Measurements from ENCODE around the gene SCAF1.
A peak's percentile ranks its signal among the peaks of the same experiment; 100 is the strongest.

Gene SCAF1

DNA sequence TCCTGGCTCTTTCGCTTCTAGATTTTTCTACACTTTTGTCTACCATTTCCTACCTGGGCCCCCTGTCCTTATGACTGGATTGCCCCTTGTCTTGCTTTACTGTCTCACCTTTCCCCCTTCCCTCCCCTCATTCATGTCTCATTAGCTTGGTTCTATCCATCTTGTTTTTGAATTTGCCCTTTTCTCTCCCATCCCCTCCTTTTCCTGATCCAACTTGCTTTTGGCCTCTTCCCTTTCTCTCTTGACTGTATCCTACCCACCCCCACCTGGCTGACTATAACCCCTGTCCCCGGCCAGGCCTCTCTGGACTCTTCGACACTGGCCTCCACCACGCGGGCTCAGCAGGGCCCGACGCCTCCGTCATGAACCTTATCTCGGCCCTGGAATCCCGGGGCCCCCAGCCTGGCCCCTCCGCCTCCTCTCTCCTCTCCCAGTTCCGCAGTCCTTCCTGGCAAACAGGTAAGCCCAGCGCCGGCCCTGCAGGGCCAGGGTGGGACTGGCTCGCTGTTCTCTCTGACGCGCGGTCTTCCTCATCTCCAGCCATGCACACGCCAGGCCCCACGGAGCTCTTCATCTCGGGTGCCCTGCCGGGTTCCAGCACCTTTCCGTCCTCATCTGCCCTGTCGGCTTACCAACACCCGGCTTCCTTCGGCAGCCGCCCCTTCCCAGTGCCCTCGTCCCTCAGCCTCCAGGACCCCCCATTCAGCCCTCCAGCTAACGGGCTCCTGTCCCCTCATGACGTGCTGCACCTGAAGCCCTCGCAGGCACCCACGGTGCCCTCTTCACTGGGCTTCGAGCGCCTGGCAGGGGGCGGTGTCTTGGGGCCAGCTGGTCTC is 47.6 kb upstream of the SCAF1 start:
- Histone ChIP-seq H2AFZ (ENCODE audit: low read length) (no peak overlapping the region), H3K36me3 (replicated peaks; ENCODE audit: insufficient read depth, low read length) (no peaks in the 10 kb centered on the region), H3K27me3 (replicated peaks; ENCODE audit: insufficient read depth, low read length) (no peaks in the 10 kb centered on the region), H3K9me3 (replicated peaks; ENCODE audit: insufficient read depth, low read length) (no peaks in the 10 kb centered on the region), H3K4me3 (ENCODE audit: low read length) (no peak overlapping the region), H3K9ac (ENCODE audit: low read length) (no peak overlapping the region), H3K9me2 (replicated peaks; ENCODE audit: insufficient read depth, low read length) (no peaks in the 10 kb centered on the region), H3F3A (ENCODE audit: insufficient read depth, low read length) (peaks cover 20% of the 10 kb centered on the region), H3K4me2 (ENCODE audit: low read depth, low read length) (peak overlapping the region; percentile 95; the same call in 1 of the 2 replicates), H4K20me1 (ENCODE audit: insufficient read depth, low read length) (no peaks in the 10 kb centered on the region), H3K4me1 (ENCODE audit: low read length) (peaks cover 9% of the 10 kb centered on the region), H3K27ac (ENCODE audit: low read length) (no peak overlapping the region), H3K79me2 (ENCODE audit: low read length) (peaks cover 57% of the 10 kb centered on the region)
- DNase-seq: no peak
- TF ChIP-seq EZH2 (optimal IDR thresholded peaks at IDR 0.05; ENCODE audit: low read depth, low read length): no peak

GRCh38 chr19:49594993-49595818 is 46.8 kb upstream of the SCAF1 start:
- no peak for DNase-seq

GRCh38 chr19:49595819-49596404 is 46.1 kb upstream of the SCAF1 start:
- DNase-seq: no peak
- H3K9ac ChIP-seq (ENCODE audit: low read length): no peak overlapping the region
- no peaks in the 10 kb centered on the region for H3K36me3 ChIP-seq (replicated peaks; ENCODE audit: insufficient read depth, low read length)
- no peaks in the 10 kb centered on the region for H4K20me1 ChIP-seq (ENCODE audit: insufficient read depth, low read length)
- no peaks in the 10 kb centered on the region for H3K9me2 ChIP-seq (replicated peaks; ENCODE audit: insufficient read depth, low read length)
- H3K4me3 ChIP-seq (ENCODE audit: low read length): no peak overlapping the region
- peaks cover 57% of the 10 kb centered on the region for H3K79me2 ChIP-seq (ENCODE audit: low read length)
- H3K4me1 ChIP-seq (ENCODE audit: low read length): peaks cover 6% of the 10 kb centered on the region
- peaks cover 9% of the 10 kb centered on the region for H3F3A ChIP-seq (ENCODE audit: insufficient read depth, low read length)
- no peak overlapping the region for H3K4me2 ChIP-seq (ENCODE audit: low read depth, low read length)
- H2AFZ ChIP-seq (ENCODE audit: low read length): no peak overlapping the region
- no peaks in the 10 kb centered on the region for H3K9me3 ChIP-seq (replicated peaks; ENCODE audit: insufficient read depth, low read length)
- TF ChIP-seq, protein P1, sequence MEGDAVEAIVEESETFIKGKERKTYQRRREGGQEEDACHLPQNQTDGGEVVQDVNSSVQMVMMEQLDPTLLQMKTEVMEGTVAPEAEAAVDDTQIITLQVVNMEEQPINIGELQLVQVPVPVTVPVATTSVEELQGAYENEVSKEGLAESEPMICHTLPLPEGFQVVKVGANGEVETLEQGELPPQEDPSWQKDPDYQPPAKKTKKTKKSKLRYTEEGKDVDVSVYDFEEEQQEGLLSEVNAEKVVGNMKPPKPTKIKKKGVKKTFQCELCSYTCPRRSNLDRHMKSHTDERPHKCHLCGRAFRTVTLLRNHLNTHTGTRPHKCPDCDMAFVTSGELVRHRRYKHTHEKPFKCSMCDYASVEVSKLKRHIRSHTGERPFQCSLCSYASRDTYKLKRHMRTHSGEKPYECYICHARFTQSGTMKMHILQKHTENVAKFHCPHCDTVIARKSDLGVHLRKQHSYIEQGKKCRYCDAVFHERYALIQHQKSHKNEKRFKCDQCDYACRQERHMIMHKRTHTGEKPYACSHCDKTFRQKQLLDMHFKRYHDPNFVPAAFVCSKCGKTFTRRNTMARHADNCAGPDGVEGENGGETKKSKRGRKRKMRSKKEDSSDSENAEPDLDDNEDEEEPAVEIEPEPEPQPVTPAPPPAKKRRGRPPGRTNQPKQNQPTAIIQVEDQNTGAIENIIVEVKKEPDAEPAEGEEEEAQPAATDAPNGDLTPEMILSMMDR (IDR thresholded peaks at IDR 0.05; ENCODE audit: low read length): no peak
- TF ChIP-seq EZH2 (optimal IDR thresholded peaks at IDR 0.05; ENCODE audit: low read depth, low read length): no peak
- no peak for TF ChIP-seq EZH2phosphoT487 (IDR thresholded peaks at IDR 0.05; ENCODE audit: low read length)
- H3K27ac ChIP-seq (ENCODE audit: low read length): no peak overlapping the region
- no peaks in the 10 kb centered on the region for H3K27me3 ChIP-seq (replicated peaks; ENCODE audit: insufficient read depth, low read length)

More at GRCh38 chr19:49594993-49595818, 46.8 kb upstream of the SCAF1 start:
- no peak overlapping the region for H2AFZ ChIP-seq (ENCODE audit: low read length)
- no peaks in the 10 kb centered on the region for H3K36me3 ChIP-seq (replicated peaks; ENCODE audit: insufficient read depth, low read length)
- H3K4me1 ChIP-seq (ENCODE audit: low read length): peaks cover 6% of the 10 kb centered on the region
- H3K9ac ChIP-seq (ENCODE audit: low read length): no peak overlapping the region
- no peak overlapping the region for H3K4me2 ChIP-seq (ENCODE audit: low read depth, low read length)
- no peak overlapping the region for H3K27ac ChIP-seq (ENCODE audit: low read length)
- H3K27me3 ChIP-seq (replicated peaks; ENCODE audit: insufficient read depth, low read length): no peaks in the 10 kb centered on the region
- no peak overlapping the region for H3K4me3 ChIP-seq (ENCODE audit: low read length)
- H4K20me1 ChIP-seq (ENCODE audit: insufficient read depth, low read length): no peaks in the 10 kb centered on the region
- no peaks in the 10 kb centered on the region for H3K9me2 ChIP-seq (replicated peaks; ENCODE audit: insufficient read depth, low read length)
- H3K9me3 ChIP-seq (replicated peaks; ENCODE audit: insufficient read depth, low read length): no peaks in the 10 kb centered on the region
- peaks cover 57% of the 10 kb centered on the region for H3K79me2 ChIP-seq (ENCODE audit: low read length)
- peaks cover 15% of the 10 kb centered on the region for H3F3A ChIP-seq (ENCODE audit: insufficient read depth, low read length)
- TF ChIP-seq, protein P1 (IDR thresholded peaks at IDR 0.05; ENCODE audit: low read length): no peak
- TF ChIP-seq EZH2 (optimal IDR thresholded peaks at IDR 0.05; ENCODE audit: low read depth, low read length) (no peak), EZH2phosphoT487 (IDR thresholded peaks at IDR 0.05; ENCODE audit: low read length) (no peak)

Data from MM.1S (cell line).